HepG2 (cell line): ENCODE measurements around the gene NEK6. TPM values are rescaled to one million over a fixed set of nuclear protein-coding genes. Genes with fewer than 3 reads are reported as not detected.
A peak's percentile ranks its signal among the peaks of the same experiment; 100 is the strongest.

Source experiments
- ATAC-seq: fragments of 200-7000 bp; cut with Tn5 transposase; 3 replicates; pipeline ENCODE4 v1.9.1; 2020; ENCODE audit warnings: mild to moderate bottlenecking, moderate library complexity
- BruUV-seq: library from RNA; stranded (reverse); fragments of 400-500 nt; replicated peaks from 2 replicates; lab custom pipeline; 2021; lab: Mats Ljungman, UMichigan
- CTCF ChIA-PET: fragments of 300-600 bp; formaldehyde crosslinking; extraction: SDS; loops from one replicate; lab custom pipeline; 2021; ENCODE audit warnings: low total read pairs, inconsistent platforms, low intra/inter-chr PET ratio; lab: Yijun Ruan, JAX
- POLR2A ChIA-PET: fragments of 350-600 bp; sonication (Branson Sonifier 250); formaldehyde crosslinking; loops from one replicate; lab custom pipeline; 2020; ENCODE audit warnings: antibody characterized with exemption, inconsistent platforms; lab: Yijun Ruan, JAX
- DNase-seq: peaks from one replicate; pipeline ENCODE4 v3.0.0-alpha.2; 2015; ENCODE audit warnings: low spot score
- FAIRE-seq: peaks from 3 replicates; lab custom pipeline; 2011; peaks lifted over from hg19 to GRCh38; lab: Jason Lieb, UNC
- H2AFZ ChIP-seq: one replicate; pipeline ENCODE4 v1.6.1; 2011; ENCODE audit warnings: low read length, inconsistent platforms
- H3K27ac ChIP-seq: fragments of 300-600 bp; 3 replicates; pipeline ENCODE4 v1.8.0; 2011; ENCODE audit warnings: mixed run types, mild to moderate bottlenecking, mixed read lengths, low read length, inconsistent platforms; ENCODE audit not compliant: insufficient read depth; ENCODE audit errors: extremely low read length
- H3K27me3 ChIP-seq, 2 experiments: fragments of 200-600 bp in 1 of 2; 2 replicates in 1 of 2; 3 replicates in 1 of 2; pipeline versions ENCODE4 v1.6.0 to v1.8.0; 2011; ENCODE audit warnings: low read length in 2 of 2, mild to moderate bottlenecking in 2 of 2, moderate library complexity in 2 of 2, inconsistent platforms in 1 of 2; ENCODE audit not compliant: insufficient read depth in 2 of 2, control insufficient read depth in 1 of 2
- H3K36me3 ChIP-seq, 2 experiments: fragments of 200-600 bp in 1 of 2; replicated peaks in 1 of 2; 2 replicates in 1 of 2; 3 replicates in 1 of 2; pipeline versions ENCODE4 v1.5.1 to v1.8.0; 2011; ENCODE audit warnings: low read length in 2 of 2, inconsistent platforms in 1 of 2; ENCODE audit not compliant: insufficient read depth in 2 of 2, control insufficient read depth in 1 of 2
- H3K4me1 ChIP-seq: 2 replicates; pipeline ENCODE4 v1.5.1; 2012; ENCODE audit warnings: low read length, inconsistent platforms; ENCODE audit not compliant: insufficient read depth
- H3K4me2 ChIP-seq: 2 replicates; pipeline ENCODE4 v1.6.0; 2011; ENCODE audit warnings: low read depth, low read length, inconsistent platforms
- H3K4me3 ChIP-seq, 3 experiments: fragments of 200-600 bp in 1 of 3; sonication (generic), shearing (Covaris generic) in 1 of 3; replicated peaks in 1 of 3; 2 replicates each; pipeline ENCODE4 v1.5.1; 2011 to 2016; ENCODE audit warnings: low read length in 3 of 3, inconsistent platforms in 2 of 3, low read depth in 2 of 3, mild to moderate bottlenecking in 2 of 3, control low read depth in 1 of 3, mixed read lengths in 1 of 3; ENCODE audit not compliant: insufficient read depth in 1 of 3
- H3K79me2 ChIP-seq: one replicate; pipeline ENCODE4 v1.6.1; 2011; ENCODE audit warnings: low read length, inconsistent platforms; ENCODE audit not compliant: insufficient read depth
- H3K9ac ChIP-seq: 2 replicates; pipeline ENCODE4 v1.6.0; 2011; ENCODE audit warnings: mild to moderate bottlenecking, low read depth, low read length, inconsistent platforms; ENCODE audit not compliant: insufficient read depth
- H3K9me3 ChIP-seq: 2 replicates; pipeline ENCODE4 v1.5.1; 2012; ENCODE audit warnings: mild to moderate bottlenecking, low read length
- H4K20me1 ChIP-seq: 2 replicates; pipeline ENCODE4 v1.6.0; 2011; ENCODE audit warnings: inconsistent platforms, mild to moderate bottlenecking, low read length, moderate library complexity; ENCODE audit not compliant: insufficient read depth
- AGO2 ChIP-seq: fragments of 200-400 bp; formaldehyde crosslinking; optimal IDR thresholded peaks from 2 replicates; pipeline ENCODE3; 2017; ENCODE audit warnings: mild to moderate bottlenecking, low read depth, low read length, moderate library complexity
- ASH2L ChIP-seq: fragments of 300-600, 200-600 bp; sonication (generic); IDR thresholded peaks from 2 replicates; pipeline ENCODE4 v1.7.0; 2017; ENCODE audit warnings: low read depth, mild to moderate bottlenecking, moderate library complexity, mixed read lengths, low read length; ENCODE audit not compliant: insufficient read length
- BORCS8-MEF2B ChIP-seq: sonication (generic); formaldehyde crosslinking; IDR thresholded peaks from 2 replicates; pipeline ENCODE4 v1.8.0; 2022; ENCODE audit warnings: mild to moderate bottlenecking, missing genetic modification reagents
- GATA4 ChIP-seq: sonication (generic); IDR thresholded peaks from 2 replicates; pipeline ENCODE4 v1.6.1; 2016; ENCODE audit warnings: antibody characterized with exemption, low read depth, borderline replicate concordance
- KLF9 ChIP-seq: IDR thresholded peaks from 2 replicates; pipeline ENCODE4 v1.6.1; 2016; ENCODE audit warnings: low read depth
- MED1 ChIP-seq: sonication (generic); formaldehyde crosslinking; IDR thresholded peaks from 2 replicates; pipeline ENCODE4 v1.4.0; 2020; ENCODE audit warnings: missing genetic modification reagents
- PITX1 ChIP-seq: sonication (generic); formaldehyde crosslinking; IDR thresholded peaks from 2 replicates; pipeline ENCODE4 v1.5.1; 2020; ENCODE audit warnings: mild to moderate bottlenecking, missing genetic modification reagents
- POLR2A ChIP-seq, 2 experiments: IDR thresholded peaks; 2 replicates each; pipeline ENCODE4 v1.6.1; 2011; ENCODE audit warnings: low read depth in 2 of 2, low read length in 2 of 2, mild to moderate bottlenecking in 1 of 2, moderate library complexity in 1 of 2; ENCODE audit not compliant: insufficient read depth in 1 of 2
- POLR2AphosphoS5 ChIP-seq: IDR thresholded peaks from 2 replicates; pipeline ENCODE4 v1.6.1; 2012; ENCODE audit warnings: low read depth, low read length
- RORA ChIP-seq: sonication (generic); formaldehyde crosslinking; IDR thresholded peaks from 2 replicates; pipeline ENCODE4 v1.5.0; 2020; ENCODE audit warnings: mild to moderate bottlenecking, missing genetic modification reagents, moderate library complexity
- ZC3H13 ChIP-seq: sonication (generic); formaldehyde crosslinking; IDR thresholded peaks from 2 replicates; pipeline ENCODE4 v1.8.1; 2023; ENCODE audit warnings: mild to moderate bottlenecking, missing genetic modification reagents, moderate library complexity
- ZFP41 ChIP-seq: sonication (generic); formaldehyde crosslinking; IDR thresholded peaks from 2 replicates; pipeline ENCODE4 v1.4.0; 2020; ENCODE audit warnings: mild to moderate bottlenecking, missing genetic modification reagents, borderline replicate concordance
- ZNF124 ChIP-seq: sonication (generic); formaldehyde crosslinking; IDR thresholded peaks from 2 replicates; pipeline ENCODE4 v1.4.0; 2020; ENCODE audit warnings: missing genetic modification reagents
- ZNF703 ChIP-seq: sonication (generic); formaldehyde crosslinking; IDR thresholded peaks from 2 replicates; pipeline ENCODE4 v1.5.1; 2020; ENCODE audit warnings: missing genetic modification reagents, mild to moderate bottlenecking, moderate library complexity, borderline replicate concordance
- ZNF761 ChIP-seq: sonication (generic); formaldehyde crosslinking; conservative IDR thresholded peaks from 2 replicates; pipeline ENCODE4 v1.4.0; 2020; ENCODE audit warnings: mild to moderate bottlenecking, missing genetic modification reagents
- ZNF850 ChIP-seq: sonication (generic); formaldehyde crosslinking; conservative IDR thresholded peaks from 2 replicates; pipeline ENCODE4 v1.9.0; 2021; ENCODE audit warnings: mild to moderate bottlenecking, missing genetic modification reagents
- WGBS: methylation state at CpG from one replicate; pipeline ENCODE4 v1.1.6; 2017; ENCODE audit warnings: low lambda C conversion rate; 5-methylcytosine and 5-hydroxymethylcytosine counted together
- in situ Hi-C: cut with HindIII; loops from 2 replicates; pipeline ENCODE4 v1.10.0; 2017; ENCODE audit warnings: low pct_unique_long_range_greater_than_20kb; ENCODE audit not compliant: extremely low pct_ligation_motif_present
- intact Hi-C: fragments of 100-400 bp; cut with micrococcal nuclease; formaldehyde crosslinking; loops from one replicate; pipeline ENCODE4 v1.10.0; 2022; ENCODE audit not compliant: unreplicated experiment
- polyA plus RNA-seq, 8 experiments: library from polyadenylated mRNA; depleted of rRNA in 3 of 8; stranded (reverse) in 7 of 8; unstranded in 1 of 8; fragments of >200 nt; fragmentation: Illumina TruSeq in 4 of 8; extraction: Trizol in 4 of 8; gene quantifications; 2 replicates each; pipeline versions ENCODE4 v1.2.1 to v1.2.3, GENCODE V29; 2011 to 2016; ENCODE audit warnings: low read depth in 4 of 8, missing spikeins in 1 of 8, mixed read lengths in 1 of 8; ENCODE audit not compliant: insufficient read depth in 1 of 8
- total RNA-seq, 5 experiments: library from RNA; depleted of rRNA; stranded (reverse); fragments of >200 nt; fragmentation: Illumina TruSeq; extraction: Trizol; gene quantifications; 2 replicates each; pipeline ENCODE4 v1.2.3, GENCODE V29; 2016; ENCODE audit warnings: low read depth in 1 of 5
- TF ChIP-seq, protein P1 (sequence below): sonication (generic); formaldehyde crosslinking; IDR thresholded peaks from 2 replicates; pipeline ENCODE4 v1.4.0; 2020; ENCODE audit warnings: mild to moderate bottlenecking, low read depth, missing genetic modification reagents
- TF ChIP-seq, protein P2 (sequence below): sonication (generic); formaldehyde crosslinking; IDR thresholded peaks from 2 replicates; pipeline ENCODE4 v1.8.0; 2022; ENCODE audit warnings: missing genetic modification reagents, low read depth, mild to moderate bottlenecking, borderline replicate concordance

The NEK6 gene
- total and polyA plus RNA-seq, 2 of the 13 experiments (the other 11 are each of a cell fraction or from before 2014, with no cell fraction given): 30.4 to 119 TPM

DNA sequence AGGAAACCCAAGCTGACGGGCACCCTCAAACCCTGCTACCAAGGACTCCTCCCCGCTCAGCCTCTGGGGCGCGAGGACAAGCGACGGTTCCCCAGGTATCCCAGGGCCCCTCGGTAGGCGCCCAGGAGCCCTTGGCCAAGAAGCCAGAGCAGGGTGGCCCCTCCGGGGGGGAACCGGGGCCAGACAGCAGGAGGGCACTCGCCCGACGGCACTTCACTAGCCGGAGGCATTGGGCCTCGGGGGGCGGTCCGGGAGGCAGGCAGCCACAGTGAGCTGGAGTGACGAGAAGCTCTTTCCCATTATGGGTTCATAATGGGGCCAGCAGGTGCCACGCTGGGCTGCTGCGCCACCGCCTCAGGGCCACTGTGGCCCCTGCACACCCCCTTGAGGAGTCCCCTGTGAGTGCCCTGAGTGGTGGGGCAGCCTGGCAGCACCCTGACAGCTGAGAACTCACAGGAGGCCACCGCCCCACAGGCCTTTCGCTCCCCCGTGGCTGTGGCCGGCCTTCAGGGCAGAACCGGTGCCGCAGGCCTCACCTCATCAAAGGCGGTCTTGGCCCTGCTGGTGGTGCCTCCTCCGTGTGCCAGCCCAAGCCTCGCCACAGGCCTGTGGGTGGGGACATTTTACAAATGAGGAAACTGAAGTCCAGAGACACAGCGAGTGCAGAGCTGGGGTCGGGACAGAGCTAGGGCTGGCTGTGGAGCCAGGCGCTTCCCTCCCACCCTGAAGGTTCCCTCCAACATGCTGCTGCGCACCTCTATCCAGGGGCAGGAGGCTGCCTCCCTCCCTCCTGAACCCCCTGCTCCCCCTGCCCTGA is 88.8 kb downstream of the NEK6 start:
- Histone ChIP-seq H3K9me3 (no peaks in the 10 kb centered on the region), H2AFZ (no peak overlapping the region), H3K4me2 (no peak overlapping the region), H3K27ac (no peak overlapping the region), H3K36me3 (peaks cover 46 to 86% of the 10 kb centered on the region in 2 experiments), H3K79me2 (no peaks in the 10 kb centered on the region), H3K27me3 (no peaks in the 10 kb centered on the region), H3K4me3 (no peak overlapping the region), H4K20me1 (no peaks in the 10 kb centered on the region), H3K4me1 (peaks cover 14% of the 10 kb centered on the region), H3K9ac (no peak overlapping the region)
- TF ChIP-seq PITX1 (CRISPR knock-in tag) (no peak), ZNF703 (CRISPR knock-in tag) (no peak), AGO2 (peak; percentile 96), RORA (no peak), ZNF124 (CRISPR knock-in tag) (no peak), KLF9 (CRISPR knock-in tag) (no peak), BORCS8-MEF2B (CRISPR knock-in tag) (no peak), ZNF761 (CRISPR knock-in tag) (no peak), POLR2AphosphoS5 (peak; percentile 15; the same call in 1 of the 2 replicates), ZC3H13 (0 out of 2 replicates have a peak, but pooled peaks have one; percentile 53), POLR2A (IDR thresholded peaks at IDR 0.05; ENCODE audit: insufficient read depth in 1 of 2, low read depth in 2 of 2, low read length in 2 of 2) (peak in 1 of 2 experiments; percentile 38; a peak in 2 of 4 replicates), ZNF850 (CRISPR knock-in tag) (no peak), MED1 (no peak), ZFP41 (CRISPR knock-in tag) (no peak), GATA4 (no peak), ASH2L (no peak)
- TF ChIP-seq, protein P1, sequence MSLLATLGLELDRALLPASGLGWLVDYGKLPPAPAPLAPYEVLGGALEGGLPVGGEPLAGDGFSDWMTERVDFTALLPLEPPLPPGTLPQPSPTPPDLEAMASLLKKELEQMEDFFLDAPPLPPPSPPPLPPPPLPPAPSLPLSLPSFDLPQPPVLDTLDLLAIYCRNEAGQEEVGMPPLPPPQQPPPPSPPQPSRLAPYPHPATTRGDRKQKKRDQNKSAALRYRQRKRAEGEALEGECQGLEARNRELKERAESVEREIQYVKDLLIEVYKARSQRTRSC (CRISPR knock-in tag): no peak
- TF ChIP-seq, protein P2, sequence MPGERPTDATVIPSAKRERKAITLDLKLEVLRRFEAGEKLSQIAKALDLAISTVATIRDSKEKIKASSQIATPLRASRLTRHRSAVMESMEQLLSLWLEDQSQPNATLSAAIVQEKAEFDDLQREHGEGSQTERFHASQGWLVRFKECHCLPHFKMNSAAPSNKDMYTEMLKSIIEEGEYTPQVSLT (CRISPR knock-in tag): no peak
- FAIRE-seq (no peak), DNase-seq (no peak), ATAC-seq (no peak; the same call in 1 of the 3 replicates)
- CTCF ChIA-PET: no interaction called here
- BruUV-seq: no TSS peak
- POLR2A ChIA-PET: no interaction called here
- in situ Hi-C loops (no loop called here), intact Hi-C loops (no loop called here)
- WGBS: 98% methylated on average over 9 of the region's 34 CpGs
